ENCODE measurements around the gene CRMP1. TPM values are rescaled to one million over a fixed set of nuclear protein-coding genes. Genes with fewer than 3 reads are reported as not detected.

Gene CRMP1
- total RNA-seq, 2 donors from 2014 or later = 0.37 to 1.1 TPM

DNA sequence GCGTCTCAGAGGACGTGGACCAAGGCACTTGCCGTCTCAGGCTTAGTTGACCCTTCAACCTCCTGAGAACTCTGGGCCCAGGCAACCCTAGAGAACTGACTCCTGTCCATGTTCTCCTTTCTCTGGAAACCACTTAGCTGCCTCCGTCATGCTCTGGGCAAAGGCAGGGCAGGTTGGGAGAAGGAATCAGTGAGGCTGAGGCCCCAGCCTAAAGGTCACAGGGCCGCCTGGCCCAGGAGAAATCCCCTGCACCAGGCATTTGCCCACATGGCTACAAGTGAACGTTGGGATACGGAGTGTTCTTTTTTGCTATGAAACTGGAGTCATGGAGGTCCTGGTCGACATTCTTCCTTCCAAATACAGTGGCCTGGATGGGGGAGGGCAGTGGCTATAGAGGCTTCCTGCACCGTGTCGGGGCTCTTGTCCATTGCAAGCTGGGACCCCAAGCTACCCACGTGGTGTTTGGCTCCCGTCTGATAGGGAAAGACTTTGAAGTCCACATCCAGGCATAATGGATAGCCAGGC lies 76.0 kb downstream of the CRMP1 start:
- Histone ChIP-seq H3K4me1 (no peaks in the 10 kb centered on the region), H3K27me3 (no peaks in the 10 kb centered on the region), H3K27ac (no peak overlapping the region), H3K36me3 (peaks cover 23% of the 10 kb centered on the region), H3K4me3 (no peak overlapping the region), H3K9me3 (no peaks in the 10 kb centered on the region)
- TF ChIP-seq, protein P1, sequence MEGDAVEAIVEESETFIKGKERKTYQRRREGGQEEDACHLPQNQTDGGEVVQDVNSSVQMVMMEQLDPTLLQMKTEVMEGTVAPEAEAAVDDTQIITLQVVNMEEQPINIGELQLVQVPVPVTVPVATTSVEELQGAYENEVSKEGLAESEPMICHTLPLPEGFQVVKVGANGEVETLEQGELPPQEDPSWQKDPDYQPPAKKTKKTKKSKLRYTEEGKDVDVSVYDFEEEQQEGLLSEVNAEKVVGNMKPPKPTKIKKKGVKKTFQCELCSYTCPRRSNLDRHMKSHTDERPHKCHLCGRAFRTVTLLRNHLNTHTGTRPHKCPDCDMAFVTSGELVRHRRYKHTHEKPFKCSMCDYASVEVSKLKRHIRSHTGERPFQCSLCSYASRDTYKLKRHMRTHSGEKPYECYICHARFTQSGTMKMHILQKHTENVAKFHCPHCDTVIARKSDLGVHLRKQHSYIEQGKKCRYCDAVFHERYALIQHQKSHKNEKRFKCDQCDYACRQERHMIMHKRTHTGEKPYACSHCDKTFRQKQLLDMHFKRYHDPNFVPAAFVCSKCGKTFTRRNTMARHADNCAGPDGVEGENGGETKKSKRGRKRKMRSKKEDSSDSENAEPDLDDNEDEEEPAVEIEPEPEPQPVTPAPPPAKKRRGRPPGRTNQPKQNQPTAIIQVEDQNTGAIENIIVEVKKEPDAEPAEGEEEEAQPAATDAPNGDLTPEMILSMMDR (IDR thresholded peaks at IDR 0.05) = no peak
- no peak for DNase-seq (ENCODE audit: low spot score)

DNA sequence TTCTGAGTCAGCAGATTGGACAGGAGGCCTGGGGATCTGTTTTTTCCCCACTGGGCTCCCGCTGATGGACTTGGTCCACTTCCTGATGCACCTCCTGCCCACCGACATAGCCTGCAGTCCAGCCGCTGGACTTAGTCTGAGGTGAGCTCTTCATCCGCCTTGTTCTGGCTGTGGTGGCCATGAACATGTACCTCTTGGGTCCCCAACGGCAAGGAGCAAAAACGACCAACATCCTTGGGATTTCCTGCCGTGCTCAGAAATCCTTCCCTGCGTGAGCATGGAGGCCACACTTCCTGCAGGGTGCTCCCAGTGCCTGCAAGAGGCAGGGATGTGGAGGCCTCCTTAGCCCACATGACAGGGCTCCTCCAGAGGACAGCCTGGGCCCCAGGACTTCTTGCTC lies 76.8 kb downstream of the CRMP1 start:
- H3K9me3 ChIP-seq = no peaks in the 10 kb centered on the region
- no peaks in the 10 kb centered on the region for H3K27me3 ChIP-seq
- peaks cover 28% of the 10 kb centered on the region for H3K36me3 ChIP-seq
- TF ChIP-seq, protein P1 (IDR thresholded peaks at IDR 0.05) = no peak
- no peak overlapping the region for H3K4me3 ChIP-seq
- no peak overlapping the region for H3K27ac ChIP-seq
- H3K4me1 ChIP-seq = no peaks in the 10 kb centered on the region
- DNase-seq (ENCODE audit: low spot score) = no peak

DNA sequence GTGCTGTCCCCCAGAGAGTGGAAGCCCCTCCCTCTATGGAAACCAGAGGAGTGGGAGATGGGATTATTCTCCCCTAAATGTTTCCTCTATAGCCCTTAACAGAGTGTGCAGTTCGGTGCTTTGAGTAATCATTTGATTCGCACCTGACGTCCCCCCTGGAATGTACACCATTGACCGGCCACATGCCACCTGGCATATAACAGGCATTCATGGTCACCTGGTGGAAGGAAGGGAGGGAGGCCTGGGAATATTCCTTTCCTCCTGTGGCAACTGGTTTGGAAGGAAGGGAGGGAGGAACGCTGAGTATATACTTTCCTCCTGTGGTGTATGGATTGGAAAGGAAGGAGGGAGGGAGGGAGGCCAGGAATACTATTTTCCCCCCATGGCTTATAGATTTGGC lies 77.2 kb downstream of the CRMP1 start:
- no peaks in the 10 kb centered on the region for H3K27me3 ChIP-seq
- TF ChIP-seq, protein P1 (IDR thresholded peaks at IDR 0.05) = no peak

DNA sequence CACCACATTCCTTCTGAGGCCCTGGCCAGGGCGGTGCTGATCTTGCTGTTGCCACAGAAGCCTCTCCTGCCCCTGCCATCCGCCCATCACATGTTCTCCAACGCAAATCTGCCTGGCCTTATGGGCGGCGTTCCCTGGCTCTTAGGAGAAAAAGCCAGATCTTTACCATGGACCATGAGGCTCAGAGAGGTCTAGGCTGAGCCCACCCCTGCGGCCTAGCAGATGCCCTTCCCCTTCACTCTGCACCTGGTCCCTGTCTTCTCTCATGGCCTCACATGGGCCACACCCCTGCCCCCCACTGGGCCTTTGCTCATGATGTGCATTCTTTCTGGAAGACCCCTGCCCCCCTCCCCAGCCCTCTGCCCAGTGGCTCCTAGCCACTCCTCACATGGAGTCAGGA lies 78.5 kb downstream of the CRMP1 start:
- no peak overlapping the region for H3K4me3 ChIP-seq
- no peaks in the 10 kb centered on the region for H3K27me3 ChIP-seq
- no peak overlapping the region for H3K27ac ChIP-seq
- H3K36me3 ChIP-seq = peaks cover 32% of the 10 kb centered on the region
- TF ChIP-seq, protein P1 (IDR thresholded peaks at IDR 0.05) = no peak
- peaks cover 0 to 9% of the 10 kb centered on the region in 2 donors for H3K9me3 ChIP-seq
- DNase-seq (ENCODE audit: low spot score) = no peak
- H3K4me1 ChIP-seq = no peaks in the 10 kb centered on the region

More for the DNA sequence above, 77.2 kb downstream of the CRMP1 start:
- no peak for DNase-seq (ENCODE audit: low spot score)
- Histone ChIP-seq H3K36me3 (peaks cover 27% of the 10 kb centered on the region), H3K9me3 (peaks cover 0 to 3% of the 10 kb centered on the region in 2 donors), H3K4me1 (no peaks in the 10 kb centered on the region), H3K27ac (no peak overlapping the region), H3K4me3 (no peak overlapping the region)

DNA sequence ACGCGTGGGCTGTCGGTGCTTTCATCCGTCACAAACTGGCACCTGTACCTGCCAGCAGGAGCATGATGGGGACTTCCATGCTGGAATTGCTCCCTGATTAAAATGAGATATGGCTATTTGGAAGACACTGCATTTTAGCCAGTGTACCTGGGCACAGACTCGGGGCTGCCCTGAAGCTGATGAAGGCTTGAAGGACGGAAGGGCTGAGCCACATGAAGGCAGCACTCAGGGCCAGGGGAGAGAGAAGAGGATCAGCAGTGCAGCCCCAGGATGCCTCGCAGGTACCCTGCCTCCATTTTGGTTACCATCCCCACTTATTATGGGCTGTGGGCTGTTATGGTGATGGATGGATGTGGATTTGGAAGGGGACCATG lies 79.0 kb downstream of the CRMP1 start:
- TF ChIP-seq, protein P1 (IDR thresholded peaks at IDR 0.05) = no peak
- Histone ChIP-seq H3K4me1 (no peaks in the 10 kb centered on the region), H3K27ac (no peak overlapping the region), H3K27me3 (no peaks in the 10 kb centered on the region), H3K4me3 (no peak overlapping the region), H3K36me3 (peaks cover 37% of the 10 kb centered on the region), H3K9me3 (peaks cover 0 to 9% of the 10 kb centered on the region in 2 donors)
- DNase-seq (ENCODE audit: low spot score) = no peak

Data from right atrium auricular region (tissue), 2 donors.